B cell (primary cell): ENCODE results near the gene RETREG1.

Experiments
- EZH2 ChIP-seq: IDR thresholded peaks from 2 replicates; pipeline ENCODE4 v1.6.1; 2012; ENCODE audit warnings: borderline replicate concordance, low read depth, mild to moderate bottlenecking, moderate library complexity, low read length; ENCODE audit not compliant: insufficient read depth, poor library complexity, severe bottlenecking
- TF ChIP-seq, protein P1 (sequence below): fragments of 200-600 bp; IDR thresholded peaks from one replicate; pipeline ENCODE4 v1.8.0; 2022; ENCODE audit warnings: antibody characterized with exemption, mild to moderate bottlenecking

DNA sequence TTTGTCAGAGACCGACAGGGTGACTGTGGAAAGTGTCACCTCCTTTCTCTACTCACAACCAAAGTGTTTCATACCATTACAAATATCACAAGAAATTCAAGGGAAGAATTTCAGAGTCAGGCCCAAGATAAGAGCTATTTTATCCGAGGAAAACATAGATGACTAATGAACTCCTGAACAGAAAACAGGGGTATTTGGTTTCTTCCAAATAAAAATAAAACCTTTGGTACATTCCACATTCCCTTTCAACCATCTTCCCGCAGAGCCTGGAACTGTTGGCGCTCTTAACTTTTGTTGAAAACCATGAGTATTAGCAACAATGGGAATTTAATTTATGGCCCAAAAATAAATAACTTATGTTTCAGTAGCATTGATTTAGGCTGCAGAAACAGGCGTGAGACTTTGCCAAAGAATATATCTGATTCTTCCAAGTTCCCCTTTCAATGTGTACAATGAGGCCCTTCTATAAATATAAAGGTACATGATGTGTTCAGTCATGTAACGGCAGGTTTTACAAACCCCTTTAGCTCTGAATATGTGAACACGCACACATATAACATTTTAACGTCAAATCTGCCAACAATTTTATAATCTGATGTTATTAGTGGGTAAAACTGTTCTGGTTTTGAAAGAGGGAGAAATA, 69.5 kb downstream of the RETREG1 start:
- TF ChIP-seq, protein P1, sequence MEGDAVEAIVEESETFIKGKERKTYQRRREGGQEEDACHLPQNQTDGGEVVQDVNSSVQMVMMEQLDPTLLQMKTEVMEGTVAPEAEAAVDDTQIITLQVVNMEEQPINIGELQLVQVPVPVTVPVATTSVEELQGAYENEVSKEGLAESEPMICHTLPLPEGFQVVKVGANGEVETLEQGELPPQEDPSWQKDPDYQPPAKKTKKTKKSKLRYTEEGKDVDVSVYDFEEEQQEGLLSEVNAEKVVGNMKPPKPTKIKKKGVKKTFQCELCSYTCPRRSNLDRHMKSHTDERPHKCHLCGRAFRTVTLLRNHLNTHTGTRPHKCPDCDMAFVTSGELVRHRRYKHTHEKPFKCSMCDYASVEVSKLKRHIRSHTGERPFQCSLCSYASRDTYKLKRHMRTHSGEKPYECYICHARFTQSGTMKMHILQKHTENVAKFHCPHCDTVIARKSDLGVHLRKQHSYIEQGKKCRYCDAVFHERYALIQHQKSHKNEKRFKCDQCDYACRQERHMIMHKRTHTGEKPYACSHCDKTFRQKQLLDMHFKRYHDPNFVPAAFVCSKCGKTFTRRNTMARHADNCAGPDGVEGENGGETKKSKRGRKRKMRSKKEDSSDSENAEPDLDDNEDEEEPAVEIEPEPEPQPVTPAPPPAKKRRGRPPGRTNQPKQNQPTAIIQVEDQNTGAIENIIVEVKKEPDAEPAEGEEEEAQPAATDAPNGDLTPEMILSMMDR: no peak
- no peak for TF ChIP-seq EZH2
